ENCODE results near the gene ARHGEF26. TPM values are rescaled to one million over a fixed set of nuclear protein-coding genes. Genes with fewer than 3 reads are reported as not detected.

ARHGEF26 gene
- total and polyA plus RNA-seq, 12 donors, result 0.74 to 2.3 (median 1.1) TPM

- peak overlapping the region in 6 of 10 donors; percentile 16 to 66 (median 40) for H3K27ac ChIP-seq
- no peak overlapping the region for H3K4me3 ChIP-seq
- no peaks in the 10 kb centered on the region for H3K27me3 ChIP-seq
- H3K36me3 ChIP-seq, result peaks cover 0 to 4% (median 0%) of the 10 kb centered on the region in 9 donors
- 55 to 58% methylated on average over 2 of the region's 2 CpGs for WGBS, 2 donors
- ATAC-seq, result peak in 4 of 8 donors; percentile 37 to 51 (median 43)
- no peak for TF ChIP-seq CTCF (IDR thresholded peaks at IDR 0.05)
- DNase-seq, result peak in 1 of 2 donors; percentile 16
- H3K9me3 ChIP-seq, result no peaks in the 10 kb centered on the region
- intact Hi-C loops (cut with DNase I), result no loop called here
- H3K4me1 ChIP-seq, result peaks cover 0 to 20% (median 0%) of the 10 kb centered on the region in 9 donors
Observed at GRCh38 chr3:154244644-154245043, 123.5 kb downstream of the ARHGEF26 start.

GRCh38 chr3:154247806-154248415 is 126.7 kb downstream of the ARHGEF26 start:
- no peak for TF ChIP-seq CTCF (IDR thresholded peaks at IDR 0.05)
- intact Hi-C loops (cut with DNase I), result no loop called here
- no peak for ATAC-seq
- DNase-seq, result no peak
- Histone ChIP-seq H3K27ac (peak overlapping the region in 1 of 10 donors; percentile 29), H3K36me3 (peaks cover 0 to 28% (median 0%) of the 10 kb centered on the region in 9 donors), H3K27me3 (no peaks in the 10 kb centered on the region), H3K9me3 (no peaks in the 10 kb centered on the region), H3K4me3 (no peak overlapping the region), H3K4me1 (peaks cover 0 to 24% (median 4%) of the 10 kb centered on the region in 9 donors)
- WGBS, 2 donors, result 71 to 89% methylated on average over 2 of the region's 2 CpGs

- ATAC-seq (no peak), DNase-seq (no peak)
- H3K4me1 ChIP-seq, result peaks cover 0 to 23% (median 4%) of the 10 kb centered on the region in 9 donors
- peaks cover 0 to 43% (median 9%) of the 10 kb centered on the region in 9 donors for H3K36me3 ChIP-seq
- intact Hi-C loops (cut with DNase I), result loop anchor here in 9 of 10 donors (5.0 to 10.0 kb wide), 8 partner anchors 125 to 1225 kb away; partner anchors contain the start of gene ARHGEF26 (in 4 of the 9)
- no peak overlapping the region for H3K27ac ChIP-seq
- no peak for TF ChIP-seq CTCF (IDR thresholded peaks at IDR 0.05)
- no peak overlapping the region for H3K4me3 ChIP-seq
- WGBS, 2 donors, result 88 to 90% methylated on average over 4 of the region's 4 CpGs
- no peaks in the 10 kb centered on the region for H3K27me3 ChIP-seq
- no peaks in the 10 kb centered on the region for H3K9me3 ChIP-seq
Observed at GRCh38 chr3:154250291-154250690, 129.1 kb downstream of the ARHGEF26 start.

GRCh38 chr3:154251610-154252009 is 130.4 kb downstream of the ARHGEF26 start:
- no peaks in the 10 kb centered on the region for H3K9me3 ChIP-seq
- no peak overlapping the region for H3K4me3 ChIP-seq
- no peak for ATAC-seq
- peaks cover 0 to 55% (median 14%) of the 10 kb centered on the region in 9 donors for H3K36me3 ChIP-seq
- WGBS, 2 donors, result 97 to 98% methylated on average over 3 of the region's 3 CpGs
- peaks cover 0 to 19% (median 4%) of the 10 kb centered on the region in 9 donors for H3K4me1 ChIP-seq
- no peaks in the 10 kb centered on the region for H3K27me3 ChIP-seq
- DNase-seq, result no peak
- intact Hi-C loops (cut with DNase I), result loop anchor here in 9 of 10 donors (2.0 to 10.0 kb wide), 10 partner anchors 127 to 1227 kb away; partner anchors contain the start of gene ARHGEF26 (in 4 of the 9)
- no peak for TF ChIP-seq CTCF (IDR thresholded peaks at IDR 0.05)
- no peak overlapping the region for H3K27ac ChIP-seq
